ENCODE data around the gene HAO2.

Gene HAO2

DNA sequence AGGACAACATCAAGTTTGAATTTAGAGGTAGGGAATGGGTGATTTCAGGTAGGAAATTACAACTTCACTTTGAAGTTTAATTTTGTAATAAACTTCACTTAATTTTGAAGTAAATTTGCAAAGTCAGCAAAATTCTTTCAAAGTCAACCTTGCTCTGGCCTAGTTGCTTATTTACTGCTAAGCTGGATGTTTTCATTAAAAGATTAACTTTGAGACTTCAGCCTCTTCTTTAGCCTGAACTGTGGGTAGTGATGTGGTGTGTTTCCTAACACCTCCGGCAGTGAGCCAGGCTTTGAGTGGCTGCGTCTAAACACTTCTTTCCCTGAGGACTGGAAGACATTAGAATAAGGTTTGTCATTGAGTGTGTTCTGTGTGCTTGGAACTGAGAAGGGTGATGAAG, at the start of gene HAO2:
TSS of gene HAO2 (plus strand) at position 232 of the 400 bp plus-strand sequence. CDS start 12,301 bp downstream, outside the sequence.
- Histone ChIP-seq H3K36me3 (ENCODE audit: control insufficient read depth, insufficient read depth, low read length) (no peaks in the 10 kb centered on the region), H3K4me3 (ENCODE audit: low read length) (no peak within 1 kb of the TSS), H3K27ac (ENCODE audit: low read length) (no peak within 1 kb of the TSS), H3K27me3 (ENCODE audit: control insufficient read depth, insufficient read depth, low read length) (no peaks in the 10 kb centered on the region), H3K4me1 (ENCODE audit: control insufficient read depth, insufficient read depth, low read length) (no peaks in the 10 kb centered on the region), H3K9me3 (ENCODE audit: control insufficient read depth, insufficient read depth, low read length) (no peaks in the 10 kb centered on the region)
- no CpG with 5 or more reads among the region's 2 CpGs for WGBS (ENCODE audit: insufficient coverage, insufficient read length)
- no peak for DNase-seq (ENCODE audit: low read depth, low spot score)

GRCh38 chr1:119320100-119320499, 48.5 kb upstream of the HAO2 start:
- no peak for DNase-seq (ENCODE audit: low read depth, low spot score)
- no peaks in the 10 kb centered on the region for H3K9me3 ChIP-seq (ENCODE audit: control insufficient read depth, insufficient read depth, low read length)
- H3K4me1 ChIP-seq (ENCODE audit: control insufficient read depth, insufficient read depth, low read length) = peaks cover 1% of the 10 kb centered on the region
- H3K4me3 ChIP-seq (ENCODE audit: low read length) = no peak overlapping the region
- no peaks in the 10 kb centered on the region for H3K27me3 ChIP-seq (ENCODE audit: control insufficient read depth, insufficient read depth, low read length)
- no peak overlapping the region for H3K27ac ChIP-seq (ENCODE audit: low read length)
- no peaks in the 10 kb centered on the region for H3K36me3 ChIP-seq (ENCODE audit: control insufficient read depth, insufficient read depth, low read length)

GRCh38 chr1:119321666-119322419, 46.7 kb upstream of the HAO2 start:
- WGBS (ENCODE audit: insufficient coverage, insufficient read length) = no CpG with 5 or more reads among the region's 5 CpGs
- Histone ChIP-seq H3K27me3 (ENCODE audit: control insufficient read depth, insufficient read depth, low read length) (no peaks in the 10 kb centered on the region), H3K36me3 (ENCODE audit: control insufficient read depth, insufficient read depth, low read length) (no peaks in the 10 kb centered on the region), H3K27ac (ENCODE audit: low read length) (no peak overlapping the region), H3K4me1 (ENCODE audit: control insufficient read depth, insufficient read depth, low read length) (peaks cover 3% of the 10 kb centered on the region), H3K9me3 (ENCODE audit: control insufficient read depth, insufficient read depth, low read length) (no peaks in the 10 kb centered on the region), H3K4me3 (ENCODE audit: low read length) (no peak overlapping the region)
- no peak for DNase-seq (ENCODE audit: low read depth, low spot score)

GRCh38 chr1:119323216-119323982, 45.2 kb upstream of the HAO2 start:
- no peak overlapping the region for H3K27ac ChIP-seq (ENCODE audit: low read length)
- no peaks in the 10 kb centered on the region for H3K36me3 ChIP-seq (ENCODE audit: control insufficient read depth, insufficient read depth, low read length)
- WGBS (ENCODE audit: insufficient coverage, insufficient read length) = no CpG with 5 or more reads among the region's 5 CpGs
- H3K4me1 ChIP-seq (ENCODE audit: control insufficient read depth, insufficient read depth, low read length) = peaks cover 3% of the 10 kb centered on the region
- no peak overlapping the region for H3K4me3 ChIP-seq (ENCODE audit: low read length)
- no peaks in the 10 kb centered on the region for H3K27me3 ChIP-seq (ENCODE audit: control insufficient read depth, insufficient read depth, low read length)
- no peaks in the 10 kb centered on the region for H3K9me3 ChIP-seq (ENCODE audit: control insufficient read depth, insufficient read depth, low read length)
- no peak for DNase-seq (ENCODE audit: low read depth, low spot score)

DNA sequence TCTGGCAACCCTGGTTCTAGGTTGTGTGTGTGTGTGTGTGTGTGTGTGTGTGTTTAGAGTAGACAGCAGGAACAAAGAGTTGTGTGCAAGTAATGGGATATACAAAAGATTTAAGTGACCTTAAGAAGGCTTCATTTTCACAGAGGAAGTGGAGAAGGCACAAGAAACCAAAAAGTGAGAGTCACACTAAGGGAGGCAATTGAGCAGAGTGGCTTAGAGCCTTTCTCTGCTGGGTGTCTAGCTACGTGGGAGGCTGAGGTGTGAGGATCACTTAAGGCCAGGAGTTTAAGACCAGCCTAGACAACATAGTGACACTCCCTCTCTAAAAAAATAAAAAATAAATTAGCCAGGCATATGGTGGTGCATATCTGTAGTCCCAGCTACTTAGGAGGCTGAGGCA, 44.4 kb upstream of the HAO2 start:
- WGBS (ENCODE audit: insufficient coverage, insufficient read length) = no CpG with 5 or more reads among the region's 1 CpG
- no peak for DNase-seq (ENCODE audit: low read depth, low spot score)
- Histone ChIP-seq H3K4me3 (ENCODE audit: low read length) (no peak overlapping the region), H3K27me3 (ENCODE audit: control insufficient read depth, insufficient read depth, low read length) (no peaks in the 10 kb centered on the region), H3K9me3 (ENCODE audit: control insufficient read depth, insufficient read depth, low read length) (no peaks in the 10 kb centered on the region), H3K27ac (ENCODE audit: low read length) (no peak overlapping the region), H3K36me3 (ENCODE audit: control insufficient read depth, insufficient read depth, low read length) (no peaks in the 10 kb centered on the region), H3K4me1 (ENCODE audit: control insufficient read depth, insufficient read depth, low read length) (peaks cover 3% of the 10 kb centered on the region)

- Histone ChIP-seq H3K36me3 (ENCODE audit: control insufficient read depth, insufficient read depth, low read length) (no peaks in the 10 kb centered on the region), H3K9me3 (ENCODE audit: control insufficient read depth, insufficient read depth, low read length) (no peaks in the 10 kb centered on the region), H3K4me3 (ENCODE audit: low read length) (no peak overlapping the region), H3K27me3 (ENCODE audit: control insufficient read depth, insufficient read depth, low read length) (no peaks in the 10 kb centered on the region), H3K4me1 (ENCODE audit: control insufficient read depth, insufficient read depth, low read length) (peaks cover 5% of the 10 kb centered on the region), H3K27ac (ENCODE audit: low read length) (no peak overlapping the region)
- no peak for DNase-seq (ENCODE audit: low read depth, low spot score)
- WGBS (ENCODE audit: insufficient coverage, insufficient read length) = no CpG with 5 or more reads among the region's 7 CpGs
Observed at GRCh38 chr1:119326251-119326650, 42.3 kb upstream of the HAO2 start.

DNA sequence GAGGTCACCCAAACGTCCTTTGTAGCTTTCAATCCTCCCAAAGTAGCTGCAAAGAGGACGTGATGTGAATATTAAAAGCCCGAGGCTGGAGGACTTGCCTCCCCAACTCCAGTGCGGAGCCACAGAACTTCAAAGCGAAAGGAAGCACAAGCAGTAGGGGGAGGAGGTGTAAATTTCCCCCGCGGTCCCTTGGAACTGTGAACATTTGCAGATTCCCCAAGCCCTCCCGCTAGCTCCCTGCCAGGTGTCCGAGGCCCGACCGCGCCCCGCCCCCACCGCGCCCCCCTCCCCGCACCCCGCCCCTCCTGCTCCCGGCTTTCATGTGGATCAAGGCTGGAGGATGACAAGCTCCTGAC, 41.5 kb upstream of the HAO2 start:
- no CpG with 5 or more reads among the region's 18 CpGs for WGBS (ENCODE audit: insufficient coverage, insufficient read length)
- DNase-seq (ENCODE audit: low read depth, low spot score) = peak; percentile 39

DNA sequence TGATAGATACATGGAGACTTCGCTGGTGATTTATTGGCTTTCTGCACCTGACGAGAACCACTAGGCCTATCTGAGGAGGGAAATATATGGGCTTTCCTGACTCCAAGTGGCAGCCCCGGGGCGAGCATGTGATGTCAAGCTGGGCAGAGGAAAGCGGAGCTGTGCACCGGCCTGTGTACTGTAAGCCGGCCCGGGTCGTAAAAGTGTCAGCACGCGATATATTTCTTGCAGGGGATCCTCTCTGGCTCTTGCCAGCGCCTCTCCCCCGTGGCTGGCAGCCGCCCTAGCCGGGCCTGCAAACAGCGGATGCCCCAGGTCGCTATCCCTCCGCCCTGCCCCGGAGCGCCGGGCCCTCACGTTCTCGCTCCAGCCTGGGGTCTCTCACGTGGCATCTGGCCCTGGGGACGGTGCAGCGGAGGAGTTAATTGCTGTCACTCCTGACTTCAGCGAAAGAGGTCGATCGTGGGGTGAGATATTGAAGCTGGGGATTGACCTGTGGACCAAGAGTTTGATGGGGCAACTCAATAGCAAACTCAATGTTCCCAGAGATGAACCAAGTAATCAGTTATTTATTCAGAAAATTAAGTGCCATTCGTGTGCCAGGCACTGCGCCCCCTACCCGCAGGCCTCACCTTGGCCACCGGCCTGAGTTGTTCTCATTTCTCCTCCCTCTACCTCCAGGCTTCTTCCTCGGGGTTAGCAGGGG, 41.0 kb upstream of the HAO2 start:
- Histone ChIP-seq H3K9me3 (ENCODE audit: control insufficient read depth, insufficient read depth, low read length) (no peaks in the 10 kb centered on the region), H3K36me3 (ENCODE audit: control insufficient read depth, insufficient read depth, low read length) (no peaks in the 10 kb centered on the region), H3K4me1 (ENCODE audit: control insufficient read depth, insufficient read depth, low read length) (peaks cover 11% of the 10 kb centered on the region), H3K27ac (ENCODE audit: low read length) (no peak overlapping the region), H3K27me3 (ENCODE audit: control insufficient read depth, insufficient read depth, low read length) (no peaks in the 10 kb centered on the region), H3K4me3 (ENCODE audit: low read length) (peak overlapping the region; percentile 37; the same call in 1 of the 2 replicates)
- no CpG with 5 or more reads among the region's 34 CpGs for WGBS (ENCODE audit: insufficient coverage, insufficient read length)
- peak; percentile 47 for DNase-seq (ENCODE audit: low read depth, low spot score)

More for the DNA sequence above, 41.5 kb upstream of the HAO2 start:
- Histone ChIP-seq H3K9me3 (ENCODE audit: control insufficient read depth, insufficient read depth, low read length) (no peaks in the 10 kb centered on the region), H3K4me3 (ENCODE audit: low read length) (peak overlapping the region; percentile 37; the same call in 1 of the 2 replicates), H3K27me3 (ENCODE audit: control insufficient read depth, insufficient read depth, low read length) (no peaks in the 10 kb centered on the region), H3K27ac (ENCODE audit: low read length) (no peak overlapping the region), H3K4me1 (ENCODE audit: control insufficient read depth, insufficient read depth, low read length) (peaks cover 8% of the 10 kb centered on the region), H3K36me3 (ENCODE audit: control insufficient read depth, insufficient read depth, low read length) (no peaks in the 10 kb centered on the region)

DNA sequence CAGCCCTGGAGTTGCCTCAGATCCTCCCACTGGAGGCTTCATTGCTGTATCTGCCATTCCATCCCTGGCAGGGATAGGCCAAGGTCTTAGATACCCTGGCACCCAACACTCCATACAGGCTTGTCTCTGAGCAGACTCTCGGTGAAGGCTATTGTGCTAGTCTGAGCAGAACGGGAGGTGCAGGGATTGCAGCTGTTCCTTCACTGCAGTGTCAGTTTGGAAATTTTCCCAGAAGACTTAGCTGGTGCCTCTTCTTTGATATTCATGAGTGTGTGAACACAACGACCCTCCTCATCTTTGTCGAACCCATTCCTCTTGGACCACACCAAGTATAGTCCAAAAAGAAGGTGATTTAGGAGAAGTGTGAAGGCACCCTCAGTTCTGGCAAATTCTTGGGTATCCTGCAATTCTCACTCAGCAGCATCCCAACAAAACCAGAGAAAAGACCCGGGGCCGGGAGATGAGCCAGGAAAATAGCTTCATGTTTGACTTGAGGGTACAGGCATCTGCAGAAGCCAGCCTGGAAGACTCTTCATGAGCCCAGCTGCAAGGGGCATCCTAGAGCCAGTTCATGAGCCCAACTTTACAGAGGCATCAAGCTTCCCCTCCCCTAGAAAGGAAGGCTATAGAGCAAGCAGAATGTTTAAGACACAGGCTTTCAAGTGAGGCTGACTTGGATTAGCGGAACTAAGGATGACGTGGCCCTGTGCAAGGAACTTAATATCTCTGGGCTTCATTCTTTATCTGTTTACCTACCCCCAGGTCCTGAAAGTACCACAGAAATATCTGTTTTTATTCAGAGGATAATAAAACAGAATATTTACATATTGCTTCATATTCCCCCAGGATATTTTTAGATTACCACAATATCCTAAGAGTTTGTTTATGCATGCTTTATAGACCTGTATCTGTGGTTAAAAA, 38.8 kb upstream of the HAO2 start:
- DNase-seq (ENCODE audit: low read depth, low spot score) = no peak
- whole genome bisulfite sequencing (ENCODE audit: insufficient coverage, insufficient read length) = no CpG with 5 or more reads among the region's 8 CpGs
- Histone ChIP-seq H3K4me3 (ENCODE audit: low read length) (no peak overlapping the region), H3K27me3 (ENCODE audit: control insufficient read depth, insufficient read depth, low read length) (no peaks in the 10 kb centered on the region), H3K9me3 (ENCODE audit: control insufficient read depth, insufficient read depth, low read length) (no peaks in the 10 kb centered on the region), H3K36me3 (ENCODE audit: control insufficient read depth, insufficient read depth, low read length) (no peaks in the 10 kb centered on the region), H3K4me1 (ENCODE audit: control insufficient read depth, insufficient read depth, low read length) (peaks cover 11% of the 10 kb centered on the region), H3K27ac (ENCODE audit: low read length) (no peak overlapping the region)

Measured in iPS DF 6.9 (cell line).